CD4-positive, alpha-beta T cell (primary cell): ENCODE measurements around the gene B3GLCT. TPM values are rescaled to one million over a fixed set of nuclear protein-coding genes. Genes with fewer than 3 reads are reported as not detected.

Source experiments
- ATAC-seq: fragments of 200-7000 bp; cut with Tn5 transposase; one replicate; pipeline ENCODE4 v1.10.0; 2022; ENCODE audit warnings: mild to moderate bottlenecking; ENCODE audit not compliant: poor library complexity
- CTCF ChIA-PET: fragments of 350-600 bp; sonication (Branson Sonifier 250); formaldehyde crosslinking; loops from one replicate; lab custom pipeline; 2021; ENCODE audit warnings: antibody characterized with exemption, inconsistent platforms; lab: Charles Lee
- POLR2A ChIA-PET: fragments of 350-600 bp; sonication (Branson Sonifier 250); formaldehyde crosslinking; loops from one replicate; lab custom pipeline; 2021; ENCODE audit warnings: antibody characterized with exemption, inconsistent platforms; lab: Charles Lee
- DNase-seq, 14 experiments: peaks; one replicate each; pipeline ENCODE4 v3.0.0-alpha.2; 2013 to 2020; ENCODE audit warnings: mixed read lengths in 2 of 14
- H3K27ac ChIP-seq, 2 donors: one replicate each; pipeline versions ENCODE4 v1.5.1 to v1.7.0; 2013; ENCODE audit warnings: low read length in 2 of 2, low read depth in 1 of 2, mild to moderate bottlenecking in 1 of 2
- H3K27me3 ChIP-seq, 2 experiments: 1 replicate in 1 of 2; 2 replicates in 1 of 2; pipeline versions ENCODE4 v1.6.1 to v1.7.0; 2013; ENCODE audit warnings: low read length in 2 of 2, control low read depth in 1 of 2, mild to moderate bottlenecking in 1 of 2, moderate library complexity in 1 of 2; ENCODE audit not compliant: insufficient read depth in 2 of 2, control insufficient read depth in 1 of 2
- H3K36me3 ChIP-seq: one replicate; pipeline ENCODE4 v1.6.1; 2013; ENCODE audit warnings: low read length, control low read depth; ENCODE audit not compliant: insufficient read depth
- H3K4me1 ChIP-seq: one replicate; pipeline ENCODE4 v1.6.1; 2013; ENCODE audit warnings: low read length, control low read depth; ENCODE audit not compliant: insufficient read depth
- H3K4me3 ChIP-seq: one replicate; pipeline ENCODE4 v1.5.1; 2013; ENCODE audit warnings: mild to moderate bottlenecking, low read length, moderate library complexity
- H3K9me3 ChIP-seq, 2 experiments: 1 replicate in 1 of 2; 2 replicates in 1 of 2; pipeline versions ENCODE4 v1.6.1 to v1.7.0; 2013; ENCODE audit warnings: low read length in 2 of 2, mild to moderate bottlenecking in 2 of 2, control low read depth in 1 of 2, moderate library complexity in 1 of 2; ENCODE audit not compliant: control insufficient read depth in 1 of 2, insufficient read depth in 1 of 2
- H3K27ac Mint-ChIP-seq: one replicate; pipeline ENCODE4 v1.8.0; 2020; ENCODE audit warnings: mixed read lengths
- H3K27me3 Mint-ChIP-seq: one replicate; pipeline ENCODE4 v1.8.0; 2021; ENCODE audit warnings: mixed read lengths
- H3K36me3 Mint-ChIP-seq: one replicate; pipeline ENCODE4 v1.8.0; 2021; ENCODE audit warnings: low read depth, mixed read lengths
- H3K4me1 Mint-ChIP-seq: one replicate; pipeline ENCODE4 v1.8.0; 2021; ENCODE audit warnings: low read depth, mixed read lengths
- H3K4me3 Mint-ChIP-seq: one replicate; pipeline ENCODE4 v1.8.0; 2020; ENCODE audit warnings: mild to moderate bottlenecking, mixed read lengths
- H3K9me3 Mint-ChIP-seq: one replicate; pipeline ENCODE4 v1.8.0; 2020; ENCODE audit warnings: mixed read lengths
- CTCF ChIP-seq: fragments of 200-600 bp; IDR thresholded peaks from one replicate; pipeline ENCODE4 v1.8.0; 2022; ENCODE audit warnings: antibody characterized with exemption, mild to moderate bottlenecking
- intact Hi-C, 2 experiments: fragments of 100-400 bp; cut with DNase I in 1 of 2; cut with micrococcal nuclease in 1 of 2; formaldehyde crosslinking; loops; one replicate each; pipeline versions ENCODE4 v1.15.1 to v1.9.0; 2023 to 2025; cut with DNase I, micrococcal nuclease
- total RNA-seq, 174 experiments: library from RNA in 2 of 174; stranded (reverse) in 2 of 174; gene quantifications; one replicate each; pipeline ENCODE4 v1.2.3 and lab custom pipeline; 2021 to 2026

B3GLCT gene
- total RNA-seq, 2 experiments from 2014 or later = 3.2 to 3.7 TPM

- POLR2A ChIA-PET = interaction anchor here (0.6 kb wide), 1 partner anchor 14 kb away, joined by 4 read pairs; no protein-coding TSS in a partner anchor
- no peaks in the 10 kb centered on the region for H3K36me3 ChIP-seq
- Mint-ChIP-seq H3K4me1 (no peaks in the 10 kb centered on the region), H3K27ac (no peak overlapping the region), H3K4me3 (no peak overlapping the region), H3K27me3 (no peaks in the 10 kb centered on the region), H3K36me3 (peaks cover 67% of the 10 kb centered on the region), H3K9me3 (peaks cover 30% of the 10 kb centered on the region)
- H3K9me3 ChIP-seq = peaks cover 22 to 46% of the 10 kb centered on the region in 2 experiments
- no peaks in the 10 kb centered on the region for H3K4me1 ChIP-seq
- TF ChIP-seq CTCF = no peak
- H3K27ac ChIP-seq = no peak overlapping the region
- H3K4me3 ChIP-seq = no peak overlapping the region
- CTCF ChIA-PET = no interaction called here
- ATAC-seq (no peak), DNase-seq (no peak)
- intact Hi-C loops = no loop called here
- H3K27me3 ChIP-seq = no peaks in the 10 kb centered on the region
Observed at GRCh38 chr13:31310356-31310755, 110.6 kb downstream of the B3GLCT start.

DNA sequence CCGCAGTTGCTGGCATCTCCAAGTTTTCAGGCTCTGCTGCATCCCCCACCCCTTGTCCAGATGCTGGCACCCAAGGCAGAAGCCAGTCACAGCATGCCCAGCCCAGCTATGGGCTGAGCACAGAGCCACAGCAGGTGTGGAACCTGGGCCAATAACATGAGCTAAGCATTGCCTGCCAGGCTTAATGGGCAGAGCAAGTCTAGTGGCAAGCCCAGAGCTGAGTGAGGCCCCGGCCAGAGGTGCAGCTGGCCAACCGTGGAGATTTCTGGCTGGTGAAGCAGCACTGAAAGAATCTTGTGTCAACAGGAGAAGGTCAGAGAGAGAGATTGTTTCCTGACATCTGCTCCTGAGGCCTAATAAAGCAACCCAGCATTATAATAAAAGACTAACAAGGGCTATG lies 111.0 kb downstream of the B3GLCT start:
- H3K27ac Mint-ChIP-seq = no peak overlapping the region
- Histone ChIP-seq H3K27me3 (no peaks in the 10 kb centered on the region), H3K4me1 (no peaks in the 10 kb centered on the region), H3K36me3 (no peaks in the 10 kb centered on the region), H3K9me3 (peaks cover 26 to 50% of the 10 kb centered on the region in 2 experiments), H3K4me3 (no peak overlapping the region), H3K27ac (no peak overlapping the region)
- H3K27me3 Mint-ChIP-seq = no peaks in the 10 kb centered on the region
- H3K36me3 Mint-ChIP-seq = peaks cover 69% of the 10 kb centered on the region
- TF ChIP-seq CTCF = no peak
- POLR2A ChIA-PET = interaction anchor here (0.6 kb wide), 1 partner anchor 14 kb away, joined by 4 read pairs; no protein-coding TSS in a partner anchor
- DNase-seq (no peak), ATAC-seq (no peak)
- no peak overlapping the region for H3K4me3 Mint-ChIP-seq
- intact Hi-C loops = no loop called here
- peaks cover 30% of the 10 kb centered on the region for H3K9me3 Mint-ChIP-seq
- H3K4me1 Mint-ChIP-seq = no peaks in the 10 kb centered on the region
- CTCF ChIA-PET = no interaction called here

DNA sequence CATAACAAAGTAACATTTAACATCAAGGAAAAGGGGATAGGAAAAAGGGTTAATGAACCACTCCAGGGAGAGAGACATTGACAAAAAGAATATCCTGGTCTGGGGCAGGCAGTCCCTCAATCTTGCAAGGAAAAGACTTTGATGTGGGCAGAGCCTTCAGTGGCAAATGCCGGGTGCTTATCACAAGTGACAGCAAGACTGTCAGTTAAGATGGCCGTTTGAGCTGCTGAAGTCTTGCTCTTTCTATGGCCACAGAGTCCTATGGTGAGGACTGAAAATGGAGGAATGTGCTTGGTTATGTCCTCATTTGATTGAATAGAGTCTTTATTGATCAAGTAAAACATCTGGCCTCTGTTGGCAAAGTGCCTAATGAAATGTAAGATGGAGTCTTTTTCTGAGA lies 112.1 kb downstream of the B3GLCT start:
- Mint-ChIP-seq H3K36me3 (peaks cover 75% of the 10 kb centered on the region), H3K4me3 (no peak overlapping the region), H3K27ac (no peak overlapping the region), H3K27me3 (no peaks in the 10 kb centered on the region), H3K9me3 (peaks cover 30% of the 10 kb centered on the region), H3K4me1 (no peaks in the 10 kb centered on the region)
- Histone ChIP-seq H3K36me3 (no peaks in the 10 kb centered on the region), H3K4me1 (no peaks in the 10 kb centered on the region), H3K27ac (no peak overlapping the region), H3K4me3 (no peak overlapping the region), H3K9me3 (peaks cover 31 to 54% of the 10 kb centered on the region in 2 experiments), H3K27me3 (no peaks in the 10 kb centered on the region)
- intact Hi-C loops = no loop called here
- CTCF ChIA-PET = no interaction called here
- ATAC-seq = no peak
- DNase-seq = no peak
- POLR2A ChIA-PET = no interaction called here
- no peak for TF ChIP-seq CTCF
